SU-DHL-6 (cell line): ENCODE data around the gene TNN.

Source experiments
- EZH2phosphoT487 ChIP-seq: fragments of 200-600 bp; sonication (generic), shearing (Covaris generic); conservative IDR thresholded peaks from 2 replicates; pipeline ENCODE4 v1.6.1; 2018; ENCODE audit warnings: mild to moderate bottlenecking, antibody characterized with exemption, low read length, moderate library complexity, mixed read lengths
- TF ChIP-seq, protein P1 (sequence below): fragments of 200-600 bp; sonication (generic); IDR thresholded peaks from one replicate; pipeline ENCODE4 v1.5.1; 2017; ENCODE audit warnings: antibody characterized with exemption, mild to moderate bottlenecking, low read length, moderate library complexity; ENCODE audit not compliant: insufficient read depth, poor library complexity, severe bottlenecking

DNA sequence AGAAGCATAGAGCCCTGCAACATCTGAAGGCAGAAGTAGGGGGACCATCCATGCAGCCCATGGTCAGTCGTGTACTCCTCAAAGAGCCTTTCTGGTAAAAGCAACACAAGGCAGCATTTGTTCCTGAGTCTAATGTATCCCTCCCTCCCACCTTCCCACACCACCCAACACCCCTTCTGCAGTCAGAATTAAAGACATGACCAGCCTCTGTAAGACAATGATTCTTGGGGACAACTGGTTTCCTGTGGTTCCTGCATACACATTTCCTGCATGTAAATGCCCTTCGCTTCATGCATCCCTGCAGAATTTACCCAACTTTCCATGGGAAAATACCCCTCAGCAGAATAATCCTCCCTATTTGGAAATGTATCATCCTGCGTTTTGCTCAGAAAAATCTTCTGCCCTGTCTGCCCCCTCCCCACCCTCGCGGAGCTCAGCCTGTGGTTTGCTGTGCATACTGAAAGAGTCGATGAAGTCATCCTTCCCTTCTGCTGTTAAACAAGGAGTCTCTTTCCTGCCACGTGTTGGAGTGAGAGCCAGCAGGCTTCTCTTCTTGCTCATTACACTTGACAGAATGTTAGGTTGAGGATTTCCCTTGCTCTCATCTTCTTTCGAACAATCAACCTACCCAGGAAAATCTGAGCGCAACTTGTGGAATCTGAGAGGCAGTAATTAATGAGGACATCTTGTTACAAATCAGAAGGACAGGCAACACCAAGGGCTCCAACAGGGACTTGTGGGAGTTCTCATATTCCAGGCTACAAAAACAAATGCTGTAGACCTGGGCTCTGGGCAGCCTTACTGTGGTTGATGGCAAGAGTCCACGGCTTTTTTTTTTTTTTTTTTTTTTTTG lies 4.7 kb downstream of the TNN start:
- TF ChIP-seq, protein P1, sequence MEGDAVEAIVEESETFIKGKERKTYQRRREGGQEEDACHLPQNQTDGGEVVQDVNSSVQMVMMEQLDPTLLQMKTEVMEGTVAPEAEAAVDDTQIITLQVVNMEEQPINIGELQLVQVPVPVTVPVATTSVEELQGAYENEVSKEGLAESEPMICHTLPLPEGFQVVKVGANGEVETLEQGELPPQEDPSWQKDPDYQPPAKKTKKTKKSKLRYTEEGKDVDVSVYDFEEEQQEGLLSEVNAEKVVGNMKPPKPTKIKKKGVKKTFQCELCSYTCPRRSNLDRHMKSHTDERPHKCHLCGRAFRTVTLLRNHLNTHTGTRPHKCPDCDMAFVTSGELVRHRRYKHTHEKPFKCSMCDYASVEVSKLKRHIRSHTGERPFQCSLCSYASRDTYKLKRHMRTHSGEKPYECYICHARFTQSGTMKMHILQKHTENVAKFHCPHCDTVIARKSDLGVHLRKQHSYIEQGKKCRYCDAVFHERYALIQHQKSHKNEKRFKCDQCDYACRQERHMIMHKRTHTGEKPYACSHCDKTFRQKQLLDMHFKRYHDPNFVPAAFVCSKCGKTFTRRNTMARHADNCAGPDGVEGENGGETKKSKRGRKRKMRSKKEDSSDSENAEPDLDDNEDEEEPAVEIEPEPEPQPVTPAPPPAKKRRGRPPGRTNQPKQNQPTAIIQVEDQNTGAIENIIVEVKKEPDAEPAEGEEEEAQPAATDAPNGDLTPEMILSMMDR: no peak
- no peak for TF ChIP-seq EZH2phosphoT487
